ENCODE data around the gene RTKN2.
A peak's percentile ranks its signal among the peaks of the same experiment; 100 is the strongest.

The RTKN2 gene

DNA sequence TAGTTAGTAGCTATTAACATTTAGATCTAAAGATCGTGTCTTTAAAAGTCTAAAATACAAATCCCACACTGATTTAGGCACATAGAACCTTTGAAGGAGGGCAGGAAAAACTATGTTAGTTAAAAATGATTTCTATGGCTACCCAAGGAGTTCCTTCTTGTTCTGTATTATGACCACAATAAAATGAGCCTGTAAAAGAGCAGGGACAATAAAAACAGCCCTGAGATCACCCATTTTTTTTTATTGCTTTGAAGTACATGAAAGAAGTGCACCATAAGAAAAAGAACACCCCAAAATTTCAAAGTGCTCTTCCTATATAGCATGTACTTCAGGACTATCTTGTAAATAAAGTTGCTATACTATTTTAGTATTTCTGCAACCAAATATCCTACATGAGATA, 29.8 kb downstream of the RTKN2 start:
- H3K27me3 ChIP-seq (replicated peaks): no peaks in the 10 kb centered on the region
- H3K4me3 ChIP-seq (ENCODE audit: low read depth, low read length): no peak overlapping the region
- no peak for DNase-seq
- no peak overlapping the region for H3K27ac ChIP-seq
- in situ Hi-C loops (cut with HindIII; ENCODE audit: low pct_ligation_motif_present, low sequenced_read_pairs): loop anchor here (25.0 kb wide), 1 partner anchor 152 kb away; no protein-coding TSS in a partner anchor
- no peaks in the 10 kb centered on the region for H3K36me3 ChIP-seq (replicated peaks)
- TF ChIP-seq, protein P1, sequence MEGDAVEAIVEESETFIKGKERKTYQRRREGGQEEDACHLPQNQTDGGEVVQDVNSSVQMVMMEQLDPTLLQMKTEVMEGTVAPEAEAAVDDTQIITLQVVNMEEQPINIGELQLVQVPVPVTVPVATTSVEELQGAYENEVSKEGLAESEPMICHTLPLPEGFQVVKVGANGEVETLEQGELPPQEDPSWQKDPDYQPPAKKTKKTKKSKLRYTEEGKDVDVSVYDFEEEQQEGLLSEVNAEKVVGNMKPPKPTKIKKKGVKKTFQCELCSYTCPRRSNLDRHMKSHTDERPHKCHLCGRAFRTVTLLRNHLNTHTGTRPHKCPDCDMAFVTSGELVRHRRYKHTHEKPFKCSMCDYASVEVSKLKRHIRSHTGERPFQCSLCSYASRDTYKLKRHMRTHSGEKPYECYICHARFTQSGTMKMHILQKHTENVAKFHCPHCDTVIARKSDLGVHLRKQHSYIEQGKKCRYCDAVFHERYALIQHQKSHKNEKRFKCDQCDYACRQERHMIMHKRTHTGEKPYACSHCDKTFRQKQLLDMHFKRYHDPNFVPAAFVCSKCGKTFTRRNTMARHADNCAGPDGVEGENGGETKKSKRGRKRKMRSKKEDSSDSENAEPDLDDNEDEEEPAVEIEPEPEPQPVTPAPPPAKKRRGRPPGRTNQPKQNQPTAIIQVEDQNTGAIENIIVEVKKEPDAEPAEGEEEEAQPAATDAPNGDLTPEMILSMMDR (IDR thresholded peaks at IDR 0.05; ENCODE audit: low read depth, low read length, missing control alignments): no peak

DNA sequence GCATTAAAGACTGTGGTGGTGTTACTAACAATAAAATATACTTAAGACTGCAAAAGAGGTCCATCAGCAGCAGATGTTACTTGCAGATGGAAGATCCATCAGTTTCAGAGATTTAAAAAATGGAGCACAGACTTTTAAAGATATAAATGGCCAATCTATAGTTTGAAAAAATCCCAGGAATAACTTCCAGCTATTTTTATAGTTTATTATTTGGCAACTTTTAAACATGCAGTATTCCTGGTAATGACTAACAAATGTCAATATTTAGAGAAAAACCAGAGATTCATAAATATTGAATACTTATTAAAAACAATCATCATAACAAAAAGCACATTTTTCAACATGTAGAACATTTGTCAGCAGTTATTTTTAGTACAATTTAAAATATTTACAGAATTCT, 30.7 kb downstream of the RTKN2 start:
- no peaks in the 10 kb centered on the region for H3K36me3 ChIP-seq (replicated peaks)

DNA sequence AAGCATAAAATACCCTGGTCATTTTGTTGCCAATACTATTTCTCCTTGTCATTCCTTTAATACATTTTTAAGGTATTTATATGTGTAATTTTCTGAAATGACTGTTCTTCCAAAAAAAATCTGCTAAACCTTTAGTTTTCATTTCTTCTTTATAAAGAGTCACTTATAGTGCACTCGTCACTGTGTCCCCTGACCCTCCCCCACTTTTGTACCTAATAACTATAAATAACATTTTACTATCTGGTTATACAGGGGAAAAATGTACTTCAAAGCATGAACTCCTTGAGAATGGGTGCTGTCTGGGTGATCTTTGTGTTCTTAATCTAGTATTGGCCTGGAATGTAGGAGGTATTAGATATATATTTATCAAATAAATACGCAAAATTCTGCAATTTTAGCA, 31.1 kb downstream of the RTKN2 start:
- in situ Hi-C loops (cut with HindIII; ENCODE audit: low pct_ligation_motif_present, low sequenced_read_pairs): loop anchor here (25.0 kb wide), 1 partner anchor 150 kb away; no protein-coding TSS in a partner anchor
- no peak for DNase-seq
- Histone ChIP-seq H3K27me3 (replicated peaks) (no peaks in the 10 kb centered on the region), H3K36me3 (replicated peaks) (no peaks in the 10 kb centered on the region), H3K4me3 (ENCODE audit: low read depth, low read length) (no peak overlapping the region), H3K27ac (no peak overlapping the region)
- TF ChIP-seq, protein P1 (IDR thresholded peaks at IDR 0.05; ENCODE audit: low read depth, low read length, missing control alignments): no peak

More for the DNA sequence above, 30.7 kb downstream of the RTKN2 start:
- in situ Hi-C loops (cut with HindIII; ENCODE audit: low pct_ligation_motif_present, low sequenced_read_pairs): loop anchor here (25.0 kb wide), 1 partner anchor 151 kb away; no protein-coding TSS in a partner anchor
- Histone ChIP-seq H3K27ac (no peak overlapping the region), H3K27me3 (replicated peaks) (no peaks in the 10 kb centered on the region), H3K4me3 (ENCODE audit: low read depth, low read length) (no peak overlapping the region)
- TF ChIP-seq, protein P1 (IDR thresholded peaks at IDR 0.05; ENCODE audit: low read depth, low read length, missing control alignments): no peak
- DNase-seq: no peak

DNA sequence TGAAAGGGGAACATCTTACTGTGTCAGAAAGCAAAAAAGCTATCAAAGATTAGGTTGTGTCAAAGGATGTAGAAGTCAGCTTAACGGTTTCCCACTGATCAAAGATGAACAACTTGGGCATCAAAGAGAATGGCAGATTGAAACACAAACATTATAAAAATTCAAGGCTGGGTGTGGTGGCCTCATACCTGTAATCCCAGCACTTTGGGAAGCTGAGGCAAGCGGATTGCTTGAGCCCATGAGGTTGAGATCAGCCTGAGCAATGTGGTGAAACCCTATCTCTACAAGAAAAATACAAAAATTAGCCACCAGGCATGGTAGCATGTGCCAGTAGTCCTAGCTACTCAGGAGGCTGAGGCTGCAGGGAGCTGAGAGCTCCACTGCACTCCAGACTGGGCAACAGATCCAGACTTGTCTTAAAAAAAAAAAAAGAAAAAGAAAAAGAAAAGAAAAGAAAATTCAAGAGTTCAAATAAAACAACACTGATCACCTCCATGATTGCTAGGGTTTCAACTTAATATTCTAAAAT, 34.5 kb downstream of the RTKN2 start:
- Histone ChIP-seq H3K27me3 (replicated peaks) (no peaks in the 10 kb centered on the region), H3K27ac (peak overlapping the region; percentile 12), H3K4me3 (ENCODE audit: low read depth, low read length) (no peak overlapping the region), H3K36me3 (replicated peaks) (no peaks in the 10 kb centered on the region)
- no peak for DNase-seq
- TF ChIP-seq, protein P1 (IDR thresholded peaks at IDR 0.05; ENCODE audit: low read depth, low read length, missing control alignments): no peak
- in situ Hi-C loops (cut with HindIII; ENCODE audit: low pct_ligation_motif_present, low sequenced_read_pairs): loop anchor here (25.0 kb wide), 1 partner anchor 147 kb away; no protein-coding TSS in a partner anchor

DNA sequence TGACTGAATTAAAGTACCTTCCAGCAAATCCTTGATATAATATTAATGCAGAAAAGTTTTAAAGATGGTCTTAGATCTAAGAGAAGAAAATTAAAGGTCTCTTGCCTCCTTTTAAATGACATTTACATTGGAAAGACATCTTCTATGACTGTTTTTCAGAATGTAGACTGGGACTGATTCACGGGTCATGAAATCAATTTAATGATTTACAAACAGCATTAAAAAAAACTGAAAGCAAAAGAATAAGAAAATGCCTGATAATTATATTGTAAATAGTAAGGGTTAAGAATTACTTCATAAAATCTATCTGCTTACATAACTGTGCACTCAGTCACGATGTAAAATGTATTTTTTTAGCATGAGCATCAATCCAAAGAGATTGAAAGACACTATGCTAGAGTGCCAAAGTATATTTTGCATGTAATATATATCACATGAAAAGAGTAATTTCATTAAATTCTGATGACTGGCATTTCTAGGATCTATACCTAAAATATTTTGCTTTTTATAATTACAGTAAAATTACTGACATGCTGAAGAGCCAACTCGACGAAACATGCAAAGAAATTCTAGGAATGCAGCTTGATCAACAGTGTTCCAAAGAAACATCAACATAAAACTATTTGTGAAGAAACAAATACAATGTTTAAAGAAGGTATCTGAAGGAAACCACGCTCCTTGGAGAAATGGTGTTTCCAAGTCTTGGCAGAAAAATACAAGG, 35.1 kb downstream of the RTKN2 start:
- Histone ChIP-seq H3K36me3 (replicated peaks) (no peaks in the 10 kb centered on the region), H3K27ac (peak overlapping the region; percentile 12), H3K27me3 (replicated peaks) (no peaks in the 10 kb centered on the region), H3K4me3 (ENCODE audit: low read depth, low read length) (no peak overlapping the region)
- TF ChIP-seq, protein P1 (IDR thresholded peaks at IDR 0.05; ENCODE audit: low read depth, low read length, missing control alignments): no peak
- no peak for DNase-seq
- in situ Hi-C loops (cut with HindIII; ENCODE audit: low pct_ligation_motif_present, low sequenced_read_pairs): loop anchor here (25.0 kb wide), 1 partner anchor 146 kb away; no protein-coding TSS in a partner anchor

Measured in brain microvascular endothelial cell (primary cell).